ENCODE data around the gene KLF7. TPM values are rescaled to one million over a fixed set of nuclear protein-coding genes. Genes with fewer than 3 reads are reported as not detected.

The KLF7 gene
- total RNA-seq, 4 donors from 2014 or later = 23.0 to 76.3 (median 32.4) TPM

DNA sequence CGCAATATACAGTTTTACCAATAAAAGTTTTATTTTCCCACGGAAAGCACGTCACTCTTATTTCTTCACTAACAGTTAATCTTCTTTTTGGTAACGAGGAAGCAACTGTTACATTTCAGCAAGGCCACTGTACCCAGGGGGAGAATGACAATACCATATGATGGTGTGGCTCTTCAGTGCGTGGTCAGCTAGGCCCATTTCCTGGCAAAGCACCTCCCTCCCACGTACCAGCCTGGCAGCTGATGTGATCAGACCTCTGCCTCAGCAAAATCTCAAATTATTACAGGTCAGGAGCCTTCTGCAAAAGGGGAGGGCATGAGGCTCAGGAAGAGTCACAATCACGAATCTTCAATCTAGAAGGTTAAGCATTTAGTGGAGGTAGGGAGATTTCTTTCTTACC lies 55.4 kb downstream of the KLF7 start:
- DNase-seq (ENCODE audit: low spot score) (no peak), ATAC-seq (ENCODE audit: low FRiP score) (no peak)
- TF ChIP-seq CTCF (IDR thresholded peaks at IDR 0.05) = no peak

DNA sequence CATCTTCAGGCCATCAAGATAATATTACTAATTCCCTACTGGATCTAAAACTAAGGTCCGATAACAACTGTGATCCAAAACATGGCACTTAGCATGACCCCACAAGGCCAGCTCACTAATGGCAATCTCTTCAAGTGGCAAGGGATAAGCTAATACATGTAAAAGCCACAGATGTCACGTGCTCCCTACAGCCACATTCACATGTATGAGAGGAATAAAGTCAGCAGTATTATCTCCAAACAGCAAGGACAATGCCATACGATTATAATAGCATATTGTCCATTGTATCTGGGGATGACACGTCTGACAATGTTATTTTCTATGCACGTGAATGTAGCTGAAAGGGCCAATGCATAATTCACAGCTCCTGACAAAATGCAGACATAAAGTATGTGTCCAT lies 56.0 kb downstream of the KLF7 start:
- TF ChIP-seq CTCF (IDR thresholded peaks at IDR 0.05) = no peak
- DNase-seq (ENCODE audit: low spot score) = no peak
- no peak for ATAC-seq (ENCODE audit: low FRiP score)

- no peak for ATAC-seq (ENCODE audit: low FRiP score)
- TF ChIP-seq CTCF (IDR thresholded peaks at IDR 0.05) = no peak
- DNase-seq (ENCODE audit: low spot score) = no peak
Measured at GRCh38 chr2:207108440-207108839, 57.3 kb downstream of the KLF7 start.

- DNase-seq (ENCODE audit: low spot score) (no peak), ATAC-seq (ENCODE audit: low FRiP score) (no peak)
- no peak for TF ChIP-seq CTCF (IDR thresholded peaks at IDR 0.05)
Measured at GRCh38 chr2:207107551-207107950, 58.2 kb downstream of the KLF7 start.

- ATAC-seq (ENCODE audit: low FRiP score) = no peak
- TF ChIP-seq CTCF (IDR thresholded peaks at IDR 0.05) = no peak
Measured at GRCh38 chr2:207107131-207107530, 58.6 kb downstream of the KLF7 start.

DNA sequence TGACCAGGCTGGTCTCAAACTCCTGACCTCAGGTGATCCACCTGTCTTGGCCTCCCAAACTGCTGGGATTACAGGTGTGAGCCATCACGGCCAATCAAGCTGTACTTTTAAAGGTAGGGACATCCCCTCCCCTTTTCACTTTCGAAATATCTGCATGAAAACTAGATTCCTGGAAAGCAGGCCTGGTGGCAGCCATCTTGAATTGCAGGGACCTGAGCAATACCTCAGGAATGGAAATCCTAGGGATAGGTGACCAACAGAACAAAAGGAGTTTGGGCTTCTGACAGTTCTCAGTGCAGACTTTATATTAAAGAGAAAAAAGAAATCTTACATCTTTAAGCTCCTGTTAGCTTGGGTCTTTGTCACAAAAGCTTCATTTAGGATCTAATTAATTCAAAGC lies 62.6 kb downstream of the KLF7 start:
- DNase-seq (ENCODE audit: low spot score) (no peak), ATAC-seq (ENCODE audit: low FRiP score) (no peak)
- TF ChIP-seq CTCF (IDR thresholded peaks at IDR 0.05) = no peak

More at GRCh38 chr2:207107131-207107530, 58.6 kb downstream of the KLF7 start:
- no peak for DNase-seq (ENCODE audit: low spot score)

DNA sequence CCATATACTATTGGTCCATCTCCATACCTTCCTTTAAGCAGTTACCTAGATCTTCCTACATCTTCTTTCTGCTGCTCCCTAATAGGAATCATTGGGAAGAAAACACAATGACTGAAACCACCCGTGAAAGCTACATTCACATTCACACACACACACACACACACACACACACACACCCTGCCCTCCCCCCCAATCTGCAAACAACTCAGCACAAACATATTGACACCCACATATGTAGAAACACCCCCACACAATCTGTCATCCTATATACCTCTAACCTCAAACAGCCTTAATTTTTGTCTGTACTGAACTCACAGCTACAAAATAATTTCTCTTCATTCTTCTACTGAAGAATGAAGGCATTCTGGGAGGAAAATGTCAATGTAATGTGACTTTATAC lies 63.8 kb downstream of the KLF7 start:
- ATAC-seq (ENCODE audit: low FRiP score) (no peak), DNase-seq (ENCODE audit: low spot score) (no peak)
- TF ChIP-seq CTCF (IDR thresholded peaks at IDR 0.05) = no peak

Measured in omental fat pad (tissue), 4 donors.